GM21390 (cell line): ENCODE measurements around the gene CHRNB2.

ENCODE experiments used
- ATAC-seq: cut with Tn5 transposase; IDR thresholded peaks from one replicate; pipeline ENCODE4 v1.9.1; 2021; ENCODE audit not compliant: unreplicated experiment

CHRNB2 gene

DNA sequence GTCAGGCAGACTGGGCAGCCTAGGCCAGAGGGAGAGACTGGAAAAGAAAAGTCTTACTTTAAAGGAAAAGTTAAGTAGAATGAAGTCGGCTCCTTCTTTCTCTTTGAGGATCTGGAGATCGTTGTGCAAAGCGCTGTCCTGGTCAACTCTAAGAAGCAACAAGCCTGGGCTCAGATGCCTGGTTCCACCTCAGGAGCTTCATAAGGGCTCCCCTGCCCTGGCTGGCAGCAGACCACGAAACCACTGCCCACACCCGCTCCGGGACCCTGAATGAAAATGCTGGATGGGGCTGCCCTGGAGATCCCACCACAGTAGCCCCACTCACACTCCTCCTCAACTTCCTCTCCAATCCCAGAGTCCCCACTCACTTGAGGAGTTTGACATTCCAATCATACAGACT lies 15.5 kb upstream of the CHRNB2 start:
- ATAC-seq, result no peak

DNA sequence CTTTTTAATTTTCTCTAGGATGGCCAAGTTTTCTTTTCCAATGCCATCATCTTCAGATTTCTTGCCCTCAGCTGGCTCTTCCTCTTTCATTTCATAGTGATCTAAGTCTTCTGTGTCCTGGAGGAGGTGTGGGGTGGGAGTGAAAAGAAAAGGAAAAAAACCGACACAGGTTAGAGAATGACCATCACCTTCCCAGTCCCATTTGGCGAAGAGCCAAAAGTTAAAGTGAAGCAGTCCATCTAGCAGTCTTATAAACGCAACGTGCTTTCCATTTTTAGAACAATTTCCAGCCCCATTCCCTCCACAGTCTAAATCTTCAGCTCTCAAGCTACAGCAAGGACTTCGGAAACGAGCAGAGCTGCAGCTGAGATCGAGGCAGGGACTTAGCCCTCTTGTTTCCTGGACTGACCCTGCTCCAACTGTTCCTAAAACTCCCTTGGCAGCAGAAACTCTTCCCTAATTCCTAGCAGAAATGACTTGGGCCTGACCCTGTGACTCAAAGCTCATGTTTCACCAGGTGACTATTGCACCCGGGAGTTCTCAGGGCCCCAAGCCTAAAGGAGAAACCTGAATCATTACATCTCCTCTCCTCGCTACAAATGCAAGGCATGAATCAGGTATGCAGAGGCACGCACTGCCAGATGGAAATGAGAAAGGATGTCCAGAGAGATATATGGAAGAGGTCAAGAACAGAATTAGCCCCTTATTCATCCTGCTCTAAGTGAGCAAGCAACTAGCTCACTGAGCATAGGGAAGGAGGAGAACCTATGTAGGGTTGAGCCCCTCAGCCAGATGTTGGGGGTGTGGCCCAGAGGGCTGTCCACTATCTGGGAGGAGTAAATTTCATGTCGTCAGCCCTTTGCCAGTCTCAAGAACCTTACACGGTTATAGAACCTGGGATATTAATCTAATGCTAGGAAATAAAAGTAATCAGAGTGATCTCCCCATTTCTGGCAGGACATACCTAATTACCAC lies 14.2 kb upstream of the CHRNB2 start:
- ATAC-seq, result no peak

DNA sequence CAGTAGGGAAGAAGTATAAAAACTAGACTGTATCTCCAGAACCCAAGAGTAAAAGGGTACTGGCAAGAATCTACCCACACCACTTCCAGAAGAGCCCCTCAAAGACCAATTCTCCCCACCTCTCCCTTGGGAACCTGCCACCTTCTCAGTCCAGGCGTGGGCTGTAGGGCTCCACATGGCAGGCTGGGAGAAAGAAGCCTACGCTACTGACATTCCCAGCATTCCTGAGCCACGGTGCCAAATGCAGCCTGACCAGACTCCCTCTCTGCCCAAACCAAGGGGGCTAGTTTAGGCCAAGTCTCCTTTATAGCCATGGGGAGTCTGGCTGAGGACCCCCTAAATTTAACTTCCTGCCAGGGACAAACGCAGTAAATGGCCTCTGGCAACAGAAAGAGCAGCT lies 11.2 kb upstream of the CHRNB2 start:
- ATAC-seq, result no peak

DNA sequence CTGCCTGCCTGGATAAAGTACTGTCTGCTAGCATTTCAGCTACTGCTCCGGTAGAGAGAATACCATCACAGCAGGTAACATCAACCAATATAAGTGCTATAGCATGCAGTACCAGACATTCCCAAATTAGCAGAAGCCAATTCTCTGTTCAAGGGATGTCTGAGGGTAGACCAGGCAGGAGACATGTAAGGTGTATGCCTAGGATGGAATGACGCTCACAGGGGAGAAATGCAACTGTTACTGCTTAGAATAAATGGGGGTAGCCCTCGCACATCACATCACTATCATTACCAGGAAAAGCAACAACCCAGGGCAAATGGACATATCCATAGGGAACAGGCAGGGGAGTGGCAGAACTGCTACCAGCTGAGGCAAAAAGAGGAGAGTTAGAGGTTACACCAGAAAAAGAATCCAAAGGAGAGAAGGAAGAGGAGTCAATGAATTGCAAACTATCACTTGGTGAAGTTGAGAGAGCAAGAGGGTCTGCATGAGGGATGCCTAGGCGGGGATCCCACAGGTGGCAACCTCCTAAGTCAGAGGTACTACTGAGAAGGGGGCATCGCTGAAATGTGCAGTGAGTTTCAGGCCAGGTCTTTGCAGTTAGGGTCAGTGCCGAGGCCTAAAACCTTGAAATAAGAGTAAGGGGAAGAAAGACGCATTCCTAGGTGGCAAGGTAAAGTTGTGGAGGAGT lies 10.2 kb upstream of the CHRNB2 start:
- ATAC-seq, result no peak

DNA sequence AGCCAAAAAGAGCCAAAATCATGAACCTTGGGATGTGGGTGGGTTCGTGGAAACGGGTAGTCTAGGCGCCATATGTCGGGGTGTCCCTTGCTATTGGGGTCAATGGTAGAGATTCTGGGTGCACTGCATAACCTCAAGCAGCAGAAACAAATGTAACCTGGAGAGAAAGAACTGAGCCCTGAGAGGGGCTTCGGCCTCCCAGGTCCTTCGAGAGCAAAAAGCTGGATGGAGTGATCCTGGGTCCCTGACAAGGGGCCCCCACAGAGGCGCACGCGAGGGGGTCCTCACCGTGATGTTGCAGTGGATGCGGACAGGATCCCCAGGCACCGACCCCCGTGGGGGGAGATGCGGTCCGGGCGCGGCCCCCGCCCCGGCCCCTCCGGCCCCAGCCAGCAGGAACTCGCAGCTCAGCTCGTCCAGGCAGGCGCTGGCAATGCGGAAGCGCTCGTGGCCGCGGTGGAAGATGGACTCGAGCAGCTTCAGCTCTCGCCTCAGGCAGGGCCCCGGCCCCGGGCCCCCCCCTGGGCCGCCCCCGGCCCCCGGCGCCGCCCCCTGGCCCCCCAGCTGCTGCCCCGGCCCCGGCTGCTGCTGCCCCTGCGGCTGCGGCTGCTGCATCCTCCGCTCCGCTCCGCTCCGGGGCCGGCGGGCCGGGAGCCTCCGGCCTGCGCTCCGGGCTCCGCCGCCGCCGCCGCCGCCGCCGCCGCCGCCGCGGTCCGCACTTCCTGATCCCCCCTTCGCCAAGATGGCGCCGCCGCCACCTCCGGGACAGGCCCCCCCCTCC lies 9.4 kb upstream of the CHRNB2 start, which contains the start of gene UBE2Q1:
Gene UBE2Q1 (minus strand): TSS at position 724 of the 781 bp plus-strand sequence. CDS start 109 bp downstream, at position 615.
- no peak for ATAC-seq

DNA sequence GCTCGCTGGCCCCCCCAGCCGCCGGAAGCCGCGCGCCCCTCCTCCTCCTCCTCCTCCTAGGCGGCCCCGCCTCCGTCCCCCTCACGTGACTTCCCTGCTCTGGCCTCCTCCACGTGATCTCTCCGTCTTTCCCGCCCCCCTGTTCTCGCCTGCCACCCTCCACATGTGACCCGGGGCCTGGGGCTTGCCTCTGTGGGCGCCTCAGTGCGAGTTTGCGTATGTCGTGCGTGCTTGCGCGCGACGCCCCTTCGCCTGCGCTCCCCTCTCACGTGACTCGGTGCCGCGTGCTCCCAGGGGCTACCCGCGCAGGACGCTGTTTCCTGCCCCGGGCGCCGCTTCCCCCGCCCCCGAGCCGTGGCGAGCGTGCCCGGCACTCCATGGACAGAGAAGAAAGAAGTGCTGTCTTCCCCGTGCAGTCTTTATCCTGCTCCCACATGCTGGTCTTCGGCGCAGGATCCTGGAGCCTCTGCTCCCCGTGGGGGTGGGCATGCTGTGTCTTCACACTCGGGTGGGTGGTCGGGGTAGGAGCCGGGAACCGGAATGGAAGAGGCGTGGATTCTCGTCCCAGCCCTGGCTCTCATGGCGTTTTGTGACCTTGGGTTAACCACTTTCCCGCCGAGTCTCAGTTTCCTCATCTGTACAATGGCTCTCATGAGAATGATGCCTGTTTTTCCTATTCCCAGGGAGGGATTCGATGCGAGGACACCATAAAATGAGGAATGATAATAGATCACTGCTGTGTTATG lies 8.7 kb upstream of the CHRNB2 start:
- ATAC-seq, result peak; percentile 86

DNA sequence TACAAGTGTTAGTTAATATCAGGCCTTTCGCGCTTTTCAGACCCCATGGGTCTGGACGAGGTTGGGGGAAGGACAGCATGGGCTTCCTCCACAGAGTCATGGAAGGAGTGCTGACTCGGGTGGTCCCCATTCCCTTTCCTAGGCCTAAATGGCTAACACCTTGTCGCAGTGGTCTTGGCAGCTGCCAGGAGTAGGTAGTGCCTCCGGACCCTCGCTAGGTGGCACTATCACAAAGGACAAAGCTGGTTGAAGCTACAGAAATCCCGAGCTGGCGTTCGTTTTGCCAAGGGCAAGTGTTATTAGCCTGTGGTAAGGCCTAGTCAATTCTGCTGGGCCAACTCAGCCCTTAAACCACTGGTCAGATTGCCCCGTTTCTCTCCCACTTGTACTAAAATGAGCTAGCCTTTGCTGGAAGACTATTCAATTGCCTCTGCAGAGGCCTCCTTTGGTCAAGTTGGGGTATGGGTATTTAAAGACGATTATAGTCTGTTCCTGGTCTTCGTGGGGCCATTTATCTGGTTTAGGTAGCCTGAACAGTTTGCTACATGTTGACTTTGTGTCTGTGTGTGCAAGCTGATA lies 8.0 kb upstream of the CHRNB2 start:
- peak; percentile 41 for ATAC-seq

DNA sequence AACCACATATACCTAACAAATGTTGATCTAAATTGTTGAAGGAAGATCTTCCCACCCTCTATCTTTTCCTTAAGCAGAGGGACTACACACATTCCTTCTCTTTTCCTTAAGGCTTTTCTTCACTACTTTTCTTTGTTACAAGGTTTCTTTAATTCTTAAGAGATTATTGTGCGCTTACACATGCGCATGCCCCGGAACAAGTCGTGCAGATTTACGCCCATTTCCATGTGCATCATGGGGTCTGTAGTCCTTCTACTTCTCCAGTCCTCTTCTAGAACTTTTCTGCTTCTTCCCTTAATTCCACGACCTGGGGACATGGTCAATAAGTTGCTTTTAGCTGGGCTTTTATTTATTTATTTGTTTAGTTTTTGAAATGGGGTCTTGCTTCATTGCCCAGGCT lies 1.7 kb upstream of the CHRNB2 start:
- no peak for ATAC-seq

DNA sequence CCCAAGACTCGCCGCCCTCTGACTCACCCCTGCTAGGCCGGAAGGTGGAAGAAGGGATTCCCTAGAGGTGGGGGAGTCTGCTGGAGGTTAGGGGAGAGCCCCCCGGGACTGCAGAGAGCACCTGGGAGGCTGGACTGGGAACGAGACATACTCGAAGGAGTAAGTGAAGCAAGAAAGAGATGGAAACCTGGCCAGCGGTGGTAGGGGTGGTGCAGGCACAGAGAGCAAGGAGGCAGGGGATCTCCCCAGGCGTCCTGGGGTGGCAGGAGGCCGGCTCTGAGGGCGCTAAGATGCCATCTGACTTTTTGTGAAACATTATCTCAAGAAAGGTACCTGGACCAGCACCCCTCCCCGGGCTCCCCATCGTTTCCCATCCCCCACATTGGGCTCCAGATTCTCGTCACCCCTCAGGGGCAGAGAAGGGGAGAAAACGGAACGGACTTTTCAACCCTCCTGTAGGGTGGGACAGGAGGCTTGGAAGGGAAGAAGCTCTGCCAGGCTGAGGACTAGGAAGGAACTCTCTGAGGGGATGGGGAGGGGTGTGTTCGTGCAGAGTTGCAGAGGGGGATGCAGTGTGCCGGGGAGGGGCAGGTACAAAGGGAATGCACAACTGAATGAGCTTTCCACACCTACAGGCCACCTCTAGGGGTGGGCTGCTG lies 708 bp downstream of the CHRNB2 start:
- no peak for ATAC-seq

DNA sequence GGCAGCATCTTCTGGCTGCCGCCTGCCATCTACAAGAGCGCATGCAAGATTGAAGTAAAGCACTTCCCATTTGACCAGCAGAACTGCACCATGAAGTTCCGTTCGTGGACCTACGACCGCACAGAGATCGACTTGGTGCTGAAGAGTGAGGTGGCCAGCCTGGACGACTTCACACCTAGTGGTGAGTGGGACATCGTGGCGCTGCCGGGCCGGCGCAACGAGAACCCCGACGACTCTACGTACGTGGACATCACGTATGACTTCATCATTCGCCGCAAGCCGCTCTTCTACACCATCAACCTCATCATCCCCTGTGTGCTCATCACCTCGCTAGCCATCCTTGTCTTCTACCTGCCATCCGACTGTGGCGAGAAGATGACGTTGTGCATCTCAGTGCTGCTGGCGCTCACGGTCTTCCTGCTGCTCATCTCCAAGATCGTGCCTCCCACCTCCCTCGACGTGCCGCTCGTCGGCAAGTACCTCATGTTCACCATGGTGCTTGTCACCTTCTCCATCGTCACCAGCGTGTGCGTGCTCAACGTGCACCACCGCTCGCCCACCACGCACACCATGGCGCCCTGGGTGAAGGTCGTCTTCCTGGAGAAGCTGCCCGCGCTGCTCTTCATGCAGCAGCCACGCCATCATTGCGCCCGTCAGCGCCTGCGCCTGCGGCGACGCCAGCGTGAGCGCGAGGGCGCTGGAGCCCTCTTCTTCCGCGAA lies 3.8 kb downstream of the CHRNB2 start:
- no peak for ATAC-seq

DNA sequence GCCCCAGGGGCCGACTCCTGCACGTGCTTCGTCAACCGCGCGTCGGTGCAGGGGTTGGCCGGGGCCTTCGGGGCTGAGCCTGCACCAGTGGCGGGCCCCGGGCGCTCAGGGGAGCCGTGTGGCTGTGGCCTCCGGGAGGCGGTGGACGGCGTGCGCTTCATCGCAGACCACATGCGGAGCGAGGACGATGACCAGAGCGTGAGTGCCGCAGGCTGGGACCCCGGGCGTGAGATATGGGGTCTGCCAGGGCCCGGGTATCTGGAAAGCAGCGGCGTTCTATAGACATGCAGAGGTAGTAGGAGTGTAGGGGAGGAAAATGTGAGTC lies 4.3 kb downstream of the CHRNB2 start:
- no peak for ATAC-seq

DNA sequence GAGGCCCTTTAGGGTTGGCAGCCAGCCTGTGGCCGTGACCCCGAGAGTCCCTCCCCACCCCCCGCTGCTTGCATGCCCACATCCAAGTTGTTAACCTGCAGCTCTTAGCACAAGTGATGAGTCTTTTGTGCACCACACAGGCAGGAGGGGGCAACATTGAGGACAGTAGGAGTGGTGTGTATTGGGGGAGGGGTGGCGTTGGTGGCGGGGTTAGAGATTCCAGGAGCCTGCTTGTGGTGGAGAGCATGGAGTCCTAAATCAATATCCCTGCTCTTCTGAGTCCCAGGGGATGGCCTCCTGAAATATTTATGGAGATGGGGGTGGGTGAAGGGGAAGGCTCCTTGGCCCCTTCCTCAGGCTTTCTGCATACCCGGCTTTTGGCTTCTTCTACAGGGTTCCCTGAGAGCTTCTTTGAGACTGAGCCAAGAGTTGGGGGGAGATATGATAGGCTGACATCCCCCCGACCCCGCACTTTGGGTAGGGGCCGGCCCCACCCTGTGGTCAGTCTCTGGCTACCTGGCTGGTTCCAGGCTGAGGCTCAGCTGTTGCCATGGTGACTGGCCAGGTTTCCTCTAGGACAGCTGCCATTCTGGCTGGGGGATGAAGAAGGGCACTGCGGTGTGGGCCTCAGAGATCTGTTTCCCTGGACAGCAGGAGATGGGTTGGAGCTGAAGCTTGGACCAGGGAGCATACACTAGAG lies 5.0 kb downstream of the CHRNB2 start:
- no peak for ATAC-seq

DNA sequence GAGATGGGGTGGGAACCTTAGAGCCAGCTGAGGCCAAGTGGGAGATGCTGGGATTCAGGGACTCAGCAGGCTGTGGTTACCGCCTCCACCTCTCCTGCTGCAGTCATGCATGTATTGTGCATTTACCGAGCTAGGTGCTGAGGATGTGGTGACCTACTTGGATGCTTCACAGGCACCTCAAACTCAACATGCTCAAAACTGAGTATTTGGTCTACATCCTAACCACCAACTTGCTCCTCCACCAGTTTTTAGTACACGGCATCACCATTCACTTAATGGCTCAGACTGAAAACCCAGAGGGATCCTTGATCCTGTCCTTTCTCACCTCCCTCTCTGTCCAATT lies 5.6 kb downstream of the CHRNB2 start:
- ATAC-seq, result no peak

DNA sequence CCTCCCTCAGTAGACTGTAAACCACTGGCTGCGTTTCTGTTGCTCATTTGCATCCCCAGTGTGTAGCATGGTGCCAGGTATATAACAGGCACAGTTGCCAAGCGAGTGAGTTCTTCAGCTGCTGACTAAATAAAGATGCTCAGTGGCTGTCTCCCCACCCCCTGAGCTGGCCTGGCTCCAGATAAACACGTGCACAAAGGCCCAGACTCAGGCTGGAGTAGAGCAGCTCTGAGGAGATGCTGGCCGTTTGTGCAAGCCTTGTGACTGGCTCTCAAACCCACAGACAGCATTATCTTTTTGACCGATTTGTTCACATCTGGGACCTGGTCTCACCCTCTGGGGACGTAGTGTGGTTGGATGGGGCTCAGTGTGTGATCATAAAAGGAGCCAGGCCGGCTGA lies 7.1 kb downstream of the CHRNB2 start:
- ATAC-seq, result no peak

DNA sequence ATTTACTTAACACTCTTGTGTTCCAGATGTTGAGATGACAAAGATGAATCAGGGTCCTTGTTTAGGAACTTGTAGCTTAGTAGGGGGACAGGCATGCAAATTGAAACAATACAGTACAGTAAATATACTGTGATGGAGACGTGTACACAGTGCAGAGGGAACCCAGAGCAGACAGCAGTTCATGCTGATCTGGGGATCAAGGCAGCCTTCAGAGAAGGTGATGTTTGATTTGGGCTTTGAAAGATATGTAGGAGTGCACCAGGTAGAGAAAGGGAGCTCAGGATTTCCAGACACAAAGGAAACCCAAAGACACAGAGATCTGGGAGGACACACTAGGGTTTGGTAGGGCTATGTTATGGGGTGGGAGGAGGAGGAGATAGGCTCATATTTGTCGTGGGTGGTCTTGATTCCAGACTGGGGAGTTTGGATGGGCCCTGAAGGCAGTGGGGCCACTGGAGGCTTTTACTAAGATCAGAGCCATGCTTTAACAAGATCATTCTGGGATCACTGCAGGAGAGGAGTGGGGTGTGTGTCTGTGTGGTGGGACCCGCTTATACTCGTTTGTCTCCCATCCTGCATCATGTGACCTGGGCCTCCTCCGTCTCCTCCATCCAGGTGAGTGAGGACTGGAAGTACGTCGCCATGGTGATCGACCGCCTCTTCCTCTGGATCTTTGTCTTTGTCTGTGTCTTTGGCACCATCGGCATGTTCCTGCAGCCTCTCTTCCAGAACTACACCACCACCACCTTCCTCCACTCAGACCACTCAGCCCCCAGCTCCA lies 7.8 kb downstream of the CHRNB2 start:
- ATAC-seq, result no peak

DNA sequence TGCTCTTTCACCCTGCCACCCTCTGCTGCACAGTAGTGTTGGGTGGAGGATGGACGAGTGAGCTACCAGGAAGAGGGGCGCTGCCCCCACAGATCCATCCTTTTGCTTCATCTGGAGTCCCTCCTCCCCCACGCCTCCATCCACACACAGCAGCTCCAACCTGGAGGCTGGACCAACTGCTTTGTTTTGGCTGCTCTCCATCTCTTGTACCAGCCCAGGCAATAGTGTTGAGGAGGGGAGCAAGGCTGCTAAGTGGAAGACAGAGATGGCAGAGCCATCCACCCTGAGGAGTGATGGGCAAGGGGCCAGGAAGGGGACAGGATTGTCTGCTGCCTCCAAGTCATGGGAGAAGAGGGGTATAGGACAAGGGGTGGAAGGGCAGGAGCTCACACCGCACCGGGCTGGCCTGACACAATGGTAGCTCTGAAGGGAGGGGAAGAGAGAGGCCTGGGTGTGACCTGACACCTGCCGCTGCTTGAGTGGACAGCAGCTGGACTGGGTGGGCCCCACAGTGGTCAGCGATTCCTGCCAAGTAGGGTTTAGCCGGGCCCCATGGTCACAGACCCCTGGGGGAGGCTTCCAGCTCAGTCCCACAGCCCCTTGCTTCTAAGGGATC lies 8.5 kb downstream of the CHRNB2 start:
- no peak for ATAC-seq

DNA sequence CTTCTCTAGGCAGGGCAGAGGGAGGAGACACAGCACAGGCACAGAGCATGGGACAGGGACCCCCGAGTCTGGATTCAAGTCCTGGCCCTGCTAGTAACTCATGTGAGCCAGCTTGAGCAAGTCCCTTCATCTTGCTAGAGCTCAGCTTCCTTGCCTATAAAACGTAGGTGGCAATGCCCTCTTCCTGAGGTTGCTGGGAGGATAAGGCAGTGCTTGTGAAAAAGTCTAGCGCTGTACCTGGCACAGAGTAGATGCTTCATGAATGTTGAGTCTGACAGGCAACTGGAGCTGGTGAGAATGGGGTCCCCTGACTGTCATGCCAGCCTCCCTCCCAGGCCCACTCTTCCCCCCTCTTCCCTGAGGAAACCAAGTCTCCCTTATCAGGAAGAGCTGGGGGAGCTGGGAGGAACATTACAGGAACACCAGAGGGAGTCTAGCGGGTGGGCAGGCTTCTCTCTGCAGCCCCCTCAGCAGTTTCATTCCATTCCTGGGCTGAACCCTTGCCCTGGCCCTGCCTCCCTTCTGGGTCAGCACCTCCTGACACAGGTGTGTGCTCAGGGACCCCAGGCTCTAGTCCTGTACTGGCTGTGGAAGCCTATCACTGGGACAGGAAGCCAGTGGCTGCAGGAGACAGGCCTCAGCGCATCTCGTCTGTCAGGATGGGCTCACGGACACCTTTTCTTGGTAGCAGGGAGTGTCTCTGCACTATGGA lies 9.9 kb downstream of the CHRNB2 start:
- no peak for ATAC-seq
